Umbilical cord (tissue), 2 donors: ENCODE results near the gene CARNS1. TPM values are rescaled to one million over a fixed set of nuclear protein-coding genes. Genes with fewer than 3 reads are reported as not detected.
A peak's percentile ranks its signal among the peaks of the same experiment; 100 is the strongest.
"Not testable (repeated sequence)": the region's sequence is repeated elsewhere in the genome, so short reads cannot be mapped to it uniquely, and the experiment has no call there.

Source experiments
- DNase-seq: peaks from one replicate; pipeline ENCODE4 v3.0.0-alpha.2; 2015; ENCODE audit warnings: low spot score
- total RNA-seq: library from RNA; depleted of rRNA; stranded (reverse); fragments of >200 nt; gene quantifications from one replicate; pipeline ENCODE4 v1.2.3, GENCODE V29; 2014; ENCODE audit warnings: low replicate concordance; ENCODE audit not compliant: insufficient read depth

CARNS1 gene
- total RNA-seq, 1 donor from 2014 or later = 1.2 TPM

- no peak for DNase-seq
Measured at GRCh38 chr11:67409781-67410368, 5.6 kb upstream of the CARNS1 start.

- DNase-seq = no peak
Measured at GRCh38 chr11:67410369-67410831, 5.1 kb upstream of the CARNS1 start.

GRCh38 chr11:67410984-67411784, 4.3 kb upstream of the CARNS1 start:
- DNase-seq = no peak

GRCh38 chr11:67411785-67412152, 3.7 kb upstream of the CARNS1 start:
- no peak for DNase-seq

GRCh38 chr11:67412495-67413179, 2.8 kb upstream of the CARNS1 start:
- no peak for DNase-seq

GRCh38 chr11:67413266-67413849, 2.1 kb upstream of the CARNS1 start:
- no peak for DNase-seq

GRCh38 chr11:67416416-67417335, 1.2 kb downstream of the CARNS1 start:
- peak; percentile 33 for DNase-seq

- no peak for DNase-seq
Measured at GRCh38 chr11:67417425-67417824, 1.9 kb downstream of the CARNS1 start.

GRCh38 chr11:67418476-67419281, 3.2 kb downstream of the CARNS1 start:
- DNase-seq = no peak

- no peak for DNase-seq
Measured at GRCh38 chr11:67419325-67420049, 4.0 kb downstream of the CARNS1 start.

GRCh38 chr11:67420147-67420645, 4.7 kb downstream of the CARNS1 start:
- DNase-seq = no peak

GRCh38 chr11:67420646-67421429, 5.4 kb downstream of the CARNS1 start:
- peak; percentile 95 for DNase-seq

GRCh38 chr11:67421430-67422031, 6.1 kb downstream of the CARNS1 start:
- no peak for DNase-seq

- no peak for DNase-seq
Measured at GRCh38 chr11:67422891-67423290, 7.4 kb downstream of the CARNS1 start.

- no peak for DNase-seq
Measured at GRCh38 chr11:67423466-67423865, 8.0 kb downstream of the CARNS1 start.

GRCh38 chr11:67423891-67424613, 8.6 kb downstream of the CARNS1 start:
- no peak for DNase-seq

GRCh38 chr11:67427364-67427859, 11.9 kb downstream of the CARNS1 start:
- not testable (repeated sequence) for DNase-seq
